Measurements from ENCODE around the gene ASPSCR1.

The ASPSCR1 gene

GRCh38 chr17:81984773-81985410 is 7.5 kb downstream of the ASPSCR1 start:
- no peak for DNase-seq

DNA sequence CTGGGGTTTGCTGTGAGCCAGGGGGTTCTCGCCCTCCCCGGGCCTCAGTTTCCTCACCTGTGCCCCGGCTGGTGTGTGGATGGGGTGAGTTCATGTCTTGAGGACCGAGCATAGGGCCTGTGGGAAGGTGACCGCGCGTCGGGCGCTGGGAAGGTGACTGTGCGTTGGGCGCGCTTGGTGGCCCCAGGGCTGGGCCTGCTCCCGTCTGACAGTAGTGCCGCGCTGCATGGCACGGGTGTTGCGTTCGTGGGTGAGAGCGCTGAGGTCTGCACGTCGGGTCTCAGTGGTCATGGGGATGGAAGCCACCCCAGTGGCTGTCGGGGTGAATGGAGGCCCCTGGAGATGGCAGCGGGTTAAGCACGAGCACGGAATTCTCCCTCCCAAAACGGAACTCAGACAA is 9.2 kb downstream of the ASPSCR1 start:
- no peak for DNase-seq

DNA sequence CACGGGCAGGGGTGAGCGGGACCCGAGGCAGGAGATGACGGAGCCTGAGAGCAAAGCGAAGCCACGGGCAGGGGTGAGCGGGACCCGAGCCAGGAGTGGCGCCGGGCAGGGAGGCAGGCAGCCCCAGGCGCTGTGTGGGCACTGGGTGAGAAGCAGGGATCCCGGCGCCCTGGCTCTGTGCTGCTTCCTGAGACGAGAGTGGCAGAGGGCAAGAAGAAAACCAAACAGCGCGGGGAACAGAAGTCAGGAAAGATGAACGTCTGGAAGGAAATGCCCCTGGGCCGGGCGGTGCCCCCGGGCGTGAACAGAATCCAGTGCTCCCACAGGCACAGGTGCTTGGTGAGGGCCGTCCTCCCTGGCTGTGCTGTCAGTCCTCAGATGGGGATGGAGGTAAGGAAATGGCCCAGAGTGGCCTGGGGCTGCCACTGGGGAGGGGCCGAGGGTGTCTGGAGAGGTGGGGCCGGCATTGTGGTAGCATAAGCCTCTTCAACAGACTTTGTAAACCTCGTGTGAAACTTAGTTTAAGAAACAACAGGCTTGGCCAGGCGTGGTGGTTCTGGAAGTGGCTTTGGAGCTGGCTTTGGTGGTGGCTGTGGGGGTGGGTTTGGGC is 9.8 kb downstream of the ASPSCR1 start:
- DNase-seq = no peak

- no peak for DNase-seq
Measured at GRCh38 chr17:81990836-81991683, 13.6 kb downstream of the ASPSCR1 start.

- no peak for DNase-seq
Measured at GRCh38 chr17:81991684-81992305, 14.4 kb downstream of the ASPSCR1 start.

GRCh38 chr17:81992306-81993102 is 15.1 kb downstream of the ASPSCR1 start:
- no peak for DNase-seq

DNA sequence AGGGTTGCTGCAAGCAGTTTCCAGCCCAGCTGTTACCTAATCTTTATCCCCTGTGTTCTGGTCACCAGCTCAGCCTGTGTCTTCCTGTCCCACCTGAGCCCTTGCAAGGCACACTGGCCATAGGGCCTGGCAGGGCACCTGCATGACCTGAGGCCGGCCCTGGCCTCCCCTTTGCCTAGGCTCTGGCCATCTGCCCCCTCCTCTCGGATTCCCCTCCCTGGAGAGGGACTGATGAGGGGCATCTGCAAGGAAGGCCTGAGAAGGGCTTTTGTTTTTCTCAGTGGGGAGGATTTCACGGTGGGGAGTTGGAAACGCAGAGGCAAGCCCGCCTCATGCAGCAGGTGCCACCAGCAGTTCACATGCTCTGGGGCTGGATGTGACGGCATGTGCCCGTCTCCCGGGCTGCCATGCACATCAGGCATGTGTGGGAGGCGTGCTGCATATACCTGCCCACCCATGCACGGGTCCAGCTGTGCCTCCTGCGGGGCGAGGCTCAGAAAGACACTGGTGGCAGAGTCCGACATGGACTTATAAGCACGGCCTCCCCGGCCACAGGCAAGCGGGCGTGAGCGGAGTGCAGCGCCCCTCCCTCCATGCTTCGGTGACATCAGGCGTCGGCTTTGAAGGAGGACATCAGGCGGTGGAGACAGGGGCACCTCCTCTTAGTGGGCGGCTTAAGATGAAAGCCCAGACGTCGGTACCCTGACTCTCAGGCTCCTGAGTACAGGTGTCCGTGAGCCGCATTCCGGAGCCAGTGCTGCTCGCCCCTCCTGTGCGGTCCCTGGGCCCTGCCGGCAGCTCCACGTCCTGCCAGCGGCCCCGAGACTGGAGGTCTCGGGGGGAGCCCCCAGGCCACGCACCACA is 16.5 kb downstream of the ASPSCR1 start:
- no peak for DNase-seq

DNA sequence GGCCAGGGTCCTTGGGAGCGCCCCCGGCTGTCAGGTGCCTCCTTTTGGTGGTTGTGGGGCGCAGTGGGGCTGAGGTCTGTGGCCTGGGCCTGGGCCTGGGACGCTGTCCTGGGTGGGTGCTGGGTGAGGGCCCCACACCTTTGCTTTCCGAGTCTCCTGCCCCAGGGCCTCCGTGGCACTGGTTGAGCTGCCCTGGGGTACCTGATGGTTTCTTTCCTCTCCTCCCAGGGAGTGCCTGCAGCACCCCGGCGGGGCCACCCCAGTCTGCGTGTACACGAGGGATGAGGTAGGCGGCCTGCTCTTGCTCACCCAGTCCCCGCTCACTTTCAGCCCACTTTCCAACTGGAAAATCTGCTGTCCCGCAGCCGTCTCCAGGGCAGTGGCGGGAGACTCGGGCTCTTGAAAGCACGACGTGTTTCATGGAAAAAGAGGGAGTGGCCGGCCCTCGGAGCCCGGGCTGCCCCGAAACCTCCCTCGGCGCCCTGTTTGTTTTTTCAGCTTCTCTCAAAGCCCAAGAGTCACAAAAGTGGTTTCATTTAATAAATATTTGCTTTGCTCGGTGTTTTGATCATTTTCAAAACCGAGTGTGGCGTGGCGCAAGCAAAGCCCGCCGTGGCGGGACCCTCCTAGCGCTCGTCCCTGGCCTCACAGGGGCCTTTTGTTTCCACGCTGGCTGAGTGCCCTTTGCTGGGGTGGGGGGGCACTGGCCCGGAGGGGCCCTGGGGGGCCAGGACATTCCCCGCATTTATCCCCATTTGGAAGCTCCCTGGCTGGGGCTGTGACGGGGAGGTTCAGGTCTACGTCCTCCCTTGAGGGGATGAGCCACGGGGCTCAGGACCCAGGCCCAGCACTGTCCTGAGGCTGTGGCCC is 17.4 kb downstream of the ASPSCR1 start:
- DNase-seq = no peak

DNA sequence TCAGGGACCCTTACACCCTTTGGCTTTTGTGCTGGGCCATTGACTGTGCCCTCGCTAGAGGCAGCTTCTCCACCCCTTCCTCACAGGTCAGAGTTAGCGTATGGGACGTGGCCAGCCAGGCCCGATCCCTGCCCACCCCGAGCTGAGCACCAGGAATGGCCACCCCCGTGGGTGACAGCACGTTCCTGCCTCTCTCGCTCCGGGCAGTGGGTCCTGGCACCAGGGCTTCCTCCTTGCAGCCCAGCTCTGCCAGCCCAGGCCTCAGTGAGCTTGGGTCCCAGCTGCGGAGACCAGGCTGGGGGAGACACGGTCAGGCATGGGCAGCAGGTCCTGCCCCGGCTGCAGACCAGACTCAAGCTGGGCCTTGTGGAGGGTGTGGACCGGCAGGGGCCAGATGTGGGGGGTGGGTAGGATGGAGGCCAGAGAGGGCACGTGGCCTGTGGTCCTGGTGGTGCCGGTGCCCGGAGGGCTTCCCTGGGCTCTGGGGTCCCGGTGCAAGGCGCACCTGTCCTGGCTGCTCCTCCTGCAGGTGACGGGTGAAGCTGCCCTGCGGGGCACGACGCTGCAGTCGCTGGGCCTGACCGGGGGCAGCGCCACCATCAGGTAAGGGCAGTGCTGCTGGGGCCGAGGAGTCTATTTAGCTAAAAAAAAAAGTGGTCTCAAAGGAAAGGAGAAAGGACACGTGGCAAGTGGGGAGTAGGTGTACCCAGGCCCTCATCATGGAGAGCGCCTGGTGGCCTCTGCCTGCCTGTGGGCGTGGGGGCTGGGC is 18.2 kb downstream of the ASPSCR1 start:
- DNase-seq = no peak

GRCh38 chr17:81996232-81996756 is 18.9 kb downstream of the ASPSCR1 start:
- no peak for DNase-seq

GRCh38 chr17:81996757-81997441 is 19.5 kb downstream of the ASPSCR1 start:
- DNase-seq = no peak

DNA sequence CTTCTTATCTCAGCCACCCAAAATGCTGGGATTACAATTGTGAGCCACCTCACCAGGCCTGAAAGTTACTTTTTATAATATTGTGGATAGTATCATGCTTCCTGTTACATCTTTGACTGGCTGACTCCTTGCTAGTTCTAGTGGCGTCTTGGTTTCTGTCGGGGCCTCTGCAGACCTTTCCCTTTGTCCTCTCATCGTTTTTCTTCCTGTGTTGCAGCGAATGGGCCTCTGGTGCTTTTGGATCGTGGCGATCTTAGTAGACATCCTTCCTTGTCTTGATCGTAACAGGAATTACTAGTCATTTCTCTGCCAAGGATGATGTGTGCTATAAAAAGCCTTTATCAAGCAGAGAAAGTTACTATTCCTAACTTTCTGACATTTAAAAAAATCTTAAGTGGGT is 20.8 kb downstream of the ASPSCR1 start:
- DNase-seq = no peak

DNA sequence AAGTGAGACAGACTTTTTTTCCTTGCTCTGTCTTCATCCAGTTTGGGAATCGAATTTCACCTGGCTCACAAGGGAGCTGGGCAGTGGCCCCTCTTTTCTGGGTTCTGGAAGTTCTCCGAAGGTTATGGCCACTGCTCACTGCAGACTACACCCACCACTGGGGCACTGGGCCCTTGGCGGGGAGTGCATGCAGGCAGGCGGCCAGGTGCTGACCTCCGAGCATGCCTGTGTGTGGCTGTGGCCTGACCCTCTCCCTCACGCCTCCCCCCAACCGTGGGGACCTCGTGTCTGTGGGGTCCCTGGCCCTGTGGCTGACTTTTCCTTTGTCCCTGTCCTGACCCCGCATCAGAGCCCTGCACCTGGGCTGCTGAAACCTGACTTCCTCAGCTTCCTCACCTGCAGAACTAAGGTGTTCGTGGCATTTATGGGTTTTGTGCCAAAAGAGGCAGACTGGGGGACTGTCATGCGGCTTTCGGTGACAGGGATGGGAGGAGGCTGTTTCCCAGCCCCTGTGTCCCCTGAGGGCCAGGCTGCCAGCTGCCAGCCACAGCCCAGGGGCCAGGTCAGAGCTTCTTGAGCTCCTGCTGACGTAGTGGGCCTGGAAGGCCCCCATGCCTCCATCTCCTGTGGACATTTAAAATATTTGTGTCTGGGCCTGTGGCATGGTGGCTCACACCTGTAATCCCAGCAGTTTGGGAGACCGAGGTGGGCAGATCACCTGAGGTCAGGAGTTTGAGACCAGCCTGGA is 21.4 kb downstream of the ASPSCR1 start:
- DNase-seq = no peak

GRCh38 chr17:81999587-81999975 is 22.2 kb downstream of the ASPSCR1 start:
- no peak for DNase-seq

DNA sequence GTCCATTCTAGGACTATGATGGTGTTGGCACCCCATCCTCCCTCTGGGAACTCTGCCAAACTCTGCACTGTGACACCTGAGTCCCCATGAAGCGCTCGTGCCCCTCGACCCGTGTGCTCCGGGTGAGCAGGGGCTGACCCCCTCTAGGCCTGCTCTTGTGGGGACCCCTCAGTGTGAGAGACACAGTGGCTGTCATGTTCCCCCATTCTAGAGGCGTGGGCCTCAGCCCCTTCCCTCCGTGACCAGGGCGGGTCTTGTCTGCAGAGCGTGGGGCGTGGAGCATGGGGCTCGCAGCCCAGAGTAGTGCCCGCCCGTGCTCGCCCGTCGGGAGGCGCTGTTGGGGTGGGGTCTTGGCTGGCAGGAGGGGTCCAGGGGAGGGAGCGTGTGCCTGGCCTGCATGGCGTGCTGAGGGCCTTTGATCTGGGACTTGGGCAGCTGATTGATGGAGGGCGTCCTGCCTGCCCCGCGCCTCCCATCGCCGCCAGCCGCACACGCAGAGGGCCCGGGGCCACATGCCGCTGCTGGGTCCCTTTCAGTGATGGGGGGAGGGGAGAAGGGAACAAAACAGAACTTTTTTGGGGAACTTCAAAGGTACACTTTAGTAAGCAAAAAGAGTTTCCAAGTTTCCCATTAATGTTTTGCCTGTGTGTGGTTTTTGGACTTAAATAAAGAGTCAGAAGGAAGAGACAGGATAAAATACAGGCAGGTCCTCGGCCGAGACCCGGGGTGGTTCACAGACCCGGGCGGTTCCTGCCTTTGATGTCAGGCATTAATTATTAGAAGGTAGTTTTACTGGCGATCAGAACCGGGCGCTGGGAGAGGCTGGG is 22.8 kb downstream of the ASPSCR1 start:
- DNase-seq = no peak

- no peak for DNase-seq
Measured at GRCh38 chr17:82000803-82001570, 23.6 kb downstream of the ASPSCR1 start.

All from activated CD8-positive, alpha-beta memory T cell treated with anti-CD3 and anti-CD28 coated beads for 24 hours (primary cell).